ENCODE data around the gene CGB2.
"Not testable (repeated sequence)": the region's sequence is repeated elsewhere in the genome, so short reads cannot be mapped to it uniquely, and the experiment has no call there.

The CGB2 gene

GRCh38 chr19:49038111-49038510, 6.4 kb downstream of the CGB2 start:
- DNase-seq (ENCODE audit: low spot score), result not testable (repeated sequence)

- DNase-seq (ENCODE audit: low spot score), result not testable (repeated sequence)
Observed at GRCh38 chr19:49038557-49039276, 7.0 kb downstream of the CGB2 start.

GRCh38 chr19:49039736-49040135, 8.0 kb downstream of the CGB2 start:
- not testable (repeated sequence) for DNase-seq (ENCODE audit: low spot score)

GRCh38 chr19:49042177-49042576, 10.5 kb downstream of the CGB2 start:
- DNase-seq (ENCODE audit: low spot score), result no peak

GRCh38 chr19:49042666-49043065, 11.0 kb downstream of the CGB2 start:
- DNase-seq (ENCODE audit: low spot score), result not testable (repeated sequence)

- DNase-seq (ENCODE audit: low spot score), result not testable (repeated sequence)
Observed at GRCh38 chr19:49043548-49043947, 11.9 kb downstream of the CGB2 start, which contains the start of gene CGB5. Gene CGB5, plus strand, starts transcription at chr19:49043848. Its CDS starts 362 bp downstream, at chr19:49044210.

- not testable (repeated sequence) for DNase-seq (ENCODE audit: low spot score)
Observed at GRCh38 chr19:49049011-49049410, 17.3 kb downstream of the CGB2 start, which contains the start of gene CGB8. Gene CGB8, minus strand, starts transcription at chr19:49049111. Its CDS starts 372 bp downstream, at chr19:49048739.

- DNase-seq (ENCODE audit: low spot score), result not testable (repeated sequence)
Observed at GRCh38 chr19:49049834-49050233, 18.1 kb downstream of the CGB2 start.

- DNase-seq (ENCODE audit: low spot score), result not testable (repeated sequence)
Observed at GRCh38 chr19:49050376-49051033, 18.8 kb downstream of the CGB2 start.

- peak; percentile 13 for DNase-seq (ENCODE audit: low spot score)
Observed at GRCh38 chr19:49056101-49056901, 24.6 kb downstream of the CGB2 start.

- DNase-seq (ENCODE audit: low spot score), result not testable (repeated sequence)
Observed at GRCh38 chr19:49056902-49057596, 25.4 kb downstream of the CGB2 start.

GRCh38 chr19:49057636-49058234, 26.0 kb downstream of the CGB2 start, which contains the start of gene CGB7:
Gene CGB7, minus strand, starts transcription at chr19:49057749. Its CDS starts 2,374 bp downstream, at chr19:49055375.
- DNase-seq (ENCODE audit: low spot score), result peak; percentile 15

- no peak for DNase-seq (ENCODE audit: low spot score)
Observed at GRCh38 chr19:49058562-49058961, 26.9 kb downstream of the CGB2 start.

- DNase-seq (ENCODE audit: low spot score), result no peak
Observed at GRCh38 chr19:49059053-49059452, 27.4 kb downstream of the CGB2 start.

- no peak for DNase-seq (ENCODE audit: low spot score)
Observed at GRCh38 chr19:49061000-49061399, 29.3 kb downstream of the CGB2 start.

GRCh38 chr19:49061445-49061844, 29.8 kb downstream of the CGB2 start:
- DNase-seq (ENCODE audit: low spot score), result no peak

- no peak for DNase-seq (ENCODE audit: low spot score)
Observed at GRCh38 chr19:49064029-49064629, 32.4 kb downstream of the CGB2 start.

- DNase-seq (ENCODE audit: low spot score), result no peak
Observed at GRCh38 chr19:49064768-49065611, 33.3 kb downstream of the CGB2 start, which contains the start of gene NTF4. Gene NTF4, minus strand, starts transcription at chr19:49064818. Its CDS starts 2,821 bp downstream, at chr19:49061997.

GRCh38 chr19:49065905-49066512, 34.3 kb downstream of the CGB2 start:
- DNase-seq (ENCODE audit: low spot score), result no peak
